ENCODE results near the gene PRKACA.

The PRKACA gene

DNA sequence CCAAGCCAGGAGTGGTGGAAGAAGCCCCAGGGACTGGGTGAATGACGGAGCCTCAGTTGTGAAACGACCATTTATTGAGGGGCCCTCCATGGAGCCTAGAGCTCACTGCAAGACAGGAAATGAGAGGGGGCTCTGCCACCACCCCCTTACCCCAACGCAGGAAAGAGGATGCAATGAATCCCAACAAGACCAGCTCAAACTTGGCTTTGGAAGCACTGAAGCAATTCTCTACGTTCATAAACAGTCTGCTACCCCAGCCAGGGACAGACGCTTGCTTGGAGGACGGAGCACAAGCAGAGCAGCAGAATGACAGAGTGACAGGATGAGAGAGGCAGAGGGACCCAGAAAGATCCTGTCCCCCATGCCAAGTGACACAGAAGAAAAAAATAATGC is 1.0 kb downstream of the PRKACA start:
- FAIRE-seq: no peak

DNA sequence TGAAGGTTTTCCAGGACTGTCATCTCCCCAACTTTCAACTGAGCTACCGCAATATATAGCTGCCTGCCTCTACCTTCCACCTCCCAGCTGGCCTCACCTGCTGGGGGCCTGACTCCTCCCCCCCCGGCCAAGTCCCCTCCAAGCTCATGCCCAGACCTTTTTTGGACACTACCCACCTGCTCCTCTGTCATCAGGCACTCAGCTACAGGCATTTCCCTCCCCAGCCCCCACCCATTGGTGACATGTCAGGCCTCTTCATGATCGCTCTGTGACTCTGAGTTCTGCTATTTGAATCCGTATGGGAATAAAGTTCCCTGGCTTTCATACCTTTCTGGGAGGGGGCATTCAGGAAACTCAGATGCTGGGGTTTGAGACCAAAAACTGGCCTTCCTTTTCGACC is 1.8 kb downstream of the PRKACA start:
- FAIRE-seq: no peak

DNA sequence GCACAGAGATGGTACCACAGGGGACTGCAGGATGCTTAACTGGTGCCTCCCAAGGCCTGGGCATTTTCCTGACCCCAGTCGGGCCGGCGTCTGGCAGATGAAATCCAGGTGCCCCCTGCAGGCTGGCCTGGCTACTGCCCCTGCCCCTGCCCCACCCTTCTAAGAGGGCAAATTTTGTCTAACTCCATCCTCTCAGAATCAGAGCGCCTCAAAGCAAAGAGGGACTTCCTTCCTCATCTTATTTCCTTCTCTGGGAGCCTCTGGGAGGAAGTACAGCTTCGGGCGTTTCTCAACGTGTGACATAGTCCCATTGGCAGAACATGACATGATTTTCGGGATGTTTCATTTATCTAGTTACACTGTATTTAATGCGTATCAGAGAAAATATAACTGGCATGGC is 2.7 kb downstream of the PRKACA start:
- no peak for FAIRE-seq

DNA sequence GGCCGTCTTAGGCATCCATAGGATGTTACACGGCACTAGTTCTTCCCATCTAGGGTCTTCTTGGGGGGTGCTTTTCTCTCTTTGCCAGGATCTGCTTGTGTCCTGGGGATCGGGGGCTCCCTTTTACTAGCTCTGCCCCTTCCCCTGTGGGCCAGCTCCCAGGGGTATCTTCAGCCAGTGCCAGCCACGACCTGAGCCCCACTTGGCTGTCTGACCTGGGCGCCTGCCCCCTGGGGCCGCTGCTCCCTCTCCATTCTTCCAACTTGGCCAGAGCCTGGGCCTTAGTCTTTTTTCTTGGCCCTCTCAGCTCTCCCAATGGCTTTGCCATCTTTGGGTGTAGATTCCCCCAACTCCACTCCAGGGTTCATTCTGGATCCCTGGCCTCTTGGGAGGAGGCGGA is 3.1 kb downstream of the PRKACA start:
- no peak for FAIRE-seq

DNA sequence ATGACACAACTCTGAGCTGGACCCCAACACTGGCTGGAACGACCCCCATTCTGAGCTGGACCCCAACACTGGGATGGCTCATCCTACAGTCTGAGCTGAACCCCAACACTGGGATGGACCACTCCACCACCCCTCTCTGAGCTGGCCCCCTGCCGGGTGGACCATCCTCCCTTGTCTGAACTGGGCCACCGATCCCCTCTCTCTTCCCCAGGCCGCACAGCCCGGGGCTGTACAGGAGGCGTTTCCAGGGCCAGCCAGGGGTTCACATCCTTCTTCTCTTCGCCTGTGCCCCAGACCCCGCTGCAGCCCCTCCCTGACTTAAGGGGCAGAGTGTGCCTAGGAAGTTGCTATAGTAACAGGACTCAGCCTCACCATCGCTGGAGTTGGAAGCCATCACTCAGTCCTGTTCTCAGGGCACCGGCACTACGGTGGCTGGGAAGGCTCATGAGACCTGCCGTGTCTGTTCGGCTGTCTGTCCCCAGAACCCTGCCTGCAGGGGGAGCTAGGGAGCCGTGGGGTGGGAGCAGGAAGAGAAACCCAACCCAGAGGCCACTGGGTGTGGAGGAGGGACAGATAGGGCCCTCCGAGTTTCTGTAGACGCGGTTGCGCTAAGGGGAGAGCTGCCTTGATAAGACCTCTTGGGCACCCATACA is 3.7 kb downstream of the PRKACA start:
- no peak for FAIRE-seq

DNA sequence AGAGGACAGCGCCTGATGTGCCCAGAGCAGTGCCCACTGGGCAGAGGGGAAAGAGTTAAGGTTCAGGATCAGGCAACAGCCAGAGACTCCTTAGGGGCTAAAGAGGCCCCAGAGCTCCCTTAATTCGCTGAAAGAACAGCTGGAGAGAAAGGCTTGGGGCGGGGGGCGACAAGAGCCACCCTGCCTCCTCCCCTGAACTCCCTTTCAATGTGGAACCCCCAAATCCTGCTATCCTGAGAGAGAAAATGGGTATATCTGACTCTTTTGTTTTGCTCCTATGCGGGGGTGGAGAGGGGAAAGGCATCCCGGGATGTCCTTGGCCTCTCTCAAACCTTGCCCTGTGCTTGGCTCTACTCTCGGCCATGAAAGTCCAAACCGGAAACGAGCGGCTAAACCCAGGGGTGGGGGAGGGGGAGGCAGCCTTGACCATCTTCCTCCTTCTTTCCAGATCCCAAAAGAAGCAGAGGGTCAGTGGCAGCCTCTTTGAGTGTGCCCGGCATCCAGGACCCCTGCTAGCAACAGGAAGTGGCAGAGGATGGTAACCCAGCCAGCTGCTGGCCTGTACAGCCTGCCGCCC is 4.7 kb downstream of the PRKACA start:
- no peak for FAIRE-seq

DNA sequence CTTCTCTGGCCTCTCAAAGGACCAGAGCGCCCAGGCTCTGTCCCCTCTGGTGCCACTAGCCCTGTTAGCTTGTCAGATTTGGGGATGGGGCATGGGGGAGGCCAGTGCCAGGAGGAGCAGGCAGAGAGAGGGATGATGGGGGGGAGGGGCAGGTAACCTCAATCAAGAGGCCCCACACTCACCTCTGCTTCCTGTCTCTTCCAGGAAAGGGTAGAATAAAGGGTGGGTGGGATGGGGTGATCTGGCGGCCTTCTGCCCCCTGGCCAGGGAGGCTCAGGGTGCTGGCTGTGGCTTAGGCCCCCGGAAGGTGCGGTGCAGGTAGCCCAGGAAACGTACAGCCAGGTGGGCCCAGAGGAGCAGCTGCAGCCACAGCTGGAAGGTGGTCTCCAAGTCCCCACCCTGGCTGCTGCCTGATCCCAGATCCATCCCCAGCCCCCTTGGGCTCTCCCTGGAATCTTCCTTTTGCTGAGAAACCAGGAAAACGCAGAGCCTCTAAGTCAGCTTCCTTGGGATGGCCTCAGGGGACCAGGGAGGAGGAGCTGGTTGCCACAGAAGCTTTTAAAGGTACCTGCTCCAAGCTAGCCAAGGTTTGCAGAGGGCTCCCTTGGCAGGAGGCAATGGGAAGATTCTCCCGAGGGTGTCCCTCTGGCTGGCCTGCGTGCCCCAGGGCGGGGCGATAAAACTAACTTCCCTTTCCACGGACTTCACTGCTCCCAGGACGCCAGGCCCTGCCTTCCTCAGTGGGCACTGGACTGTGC is 5.3 kb downstream of the PRKACA start:
- no peak for FAIRE-seq

DNA sequence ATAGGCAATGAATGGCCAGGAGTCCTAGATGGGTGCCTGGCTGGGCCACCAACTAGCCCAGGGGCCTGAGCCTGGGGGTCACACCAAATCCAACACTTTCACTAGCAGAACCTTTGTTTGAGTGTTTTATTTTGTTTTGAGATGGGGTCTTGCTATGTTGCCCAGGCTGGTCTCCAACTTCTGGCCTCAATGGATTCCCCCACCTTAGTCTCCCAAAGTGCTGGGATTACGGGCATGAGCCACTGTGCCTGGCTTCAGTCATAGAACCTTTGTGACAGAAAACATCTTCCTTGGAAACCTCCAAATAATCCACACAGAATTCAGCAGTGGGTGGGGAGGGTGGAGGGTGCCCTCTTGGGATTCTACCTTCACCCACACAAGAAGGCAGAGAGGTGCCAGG is 6.1 kb downstream of the PRKACA start:
- FAIRE-seq: no peak

DNA sequence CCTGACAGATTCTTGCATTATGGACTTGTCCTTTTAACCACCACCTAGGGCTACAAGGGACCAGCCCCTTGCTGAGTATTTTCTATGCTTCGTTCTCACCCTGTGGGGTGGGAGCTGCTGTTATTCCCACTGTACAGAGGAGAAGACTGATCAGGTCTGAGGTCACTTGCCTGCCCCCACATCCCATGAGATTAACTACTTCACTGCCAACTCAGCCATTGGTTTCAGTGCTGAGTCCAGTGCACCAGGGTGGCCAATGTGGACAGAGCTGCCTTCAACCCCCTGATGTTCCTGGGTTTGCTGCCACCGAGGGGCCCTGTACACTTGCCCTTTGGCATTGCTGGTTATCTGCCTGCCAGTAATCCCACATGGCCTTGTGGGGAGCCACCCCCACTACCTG is 6.9 kb downstream of the PRKACA start:
- no peak for FAIRE-seq

DNA sequence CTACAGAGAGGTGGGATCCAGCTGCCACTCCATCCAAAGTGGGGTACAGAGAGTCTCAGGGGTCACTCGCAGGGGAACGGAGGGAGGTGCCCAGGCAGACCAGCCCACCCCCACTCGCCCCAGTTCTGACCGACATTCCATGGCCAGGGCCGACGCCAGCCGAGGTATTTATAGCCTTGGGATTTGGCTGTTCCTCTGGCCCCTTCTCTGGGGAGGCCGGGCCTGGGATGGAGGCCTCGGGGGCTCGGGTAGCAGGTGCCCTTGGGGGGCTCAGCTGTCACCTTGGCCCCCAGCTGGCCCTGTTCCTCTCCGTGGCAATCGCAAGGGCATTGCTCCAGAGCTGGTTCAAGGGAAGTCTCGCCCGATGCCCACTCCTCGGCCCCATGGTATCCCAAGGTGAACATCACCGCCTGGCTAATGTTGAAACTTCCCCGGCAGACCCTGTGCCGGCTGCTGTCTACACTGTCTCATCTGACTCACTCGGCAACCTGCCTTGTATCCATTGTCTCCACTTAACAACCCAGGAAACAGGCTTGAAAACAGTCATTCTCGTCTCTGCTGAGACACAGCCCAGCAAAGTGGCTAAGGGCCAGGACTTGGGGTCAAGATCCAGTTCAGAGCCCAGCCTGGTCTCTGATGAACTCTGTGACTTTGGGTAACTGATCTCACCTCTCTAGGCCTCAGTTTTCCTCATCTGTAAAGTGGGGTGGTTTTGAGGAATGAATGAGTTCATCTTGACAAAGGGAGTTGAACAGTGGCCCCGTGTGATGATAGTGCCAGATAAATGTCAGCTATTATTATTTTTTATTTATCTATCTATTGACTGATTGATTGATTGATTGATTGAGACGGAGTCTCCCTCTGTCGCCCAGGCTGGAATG is 9.7 kb downstream of the PRKACA start:
- FAIRE-seq: no peak

DNA sequence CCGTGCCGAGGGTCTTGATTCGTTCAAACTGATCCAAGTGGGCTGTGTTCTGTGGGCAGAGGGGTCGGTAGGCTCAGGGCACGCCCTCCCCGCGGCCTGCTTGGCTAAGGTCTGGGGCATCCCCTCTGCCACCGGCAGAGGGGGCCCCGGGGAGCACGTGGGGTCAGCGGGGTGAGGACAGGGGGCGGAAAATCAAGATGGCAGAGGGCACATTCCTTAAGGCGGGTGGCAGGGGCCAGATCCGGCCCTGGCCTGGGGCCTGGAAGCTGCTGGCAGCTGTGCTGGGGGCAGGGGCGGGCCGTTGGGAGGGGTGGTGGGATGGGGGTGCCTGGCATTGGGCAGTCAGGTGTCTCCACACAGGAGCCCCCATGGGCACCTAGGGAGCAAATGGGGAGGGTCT is 10.7 kb downstream of the PRKACA start:
- no peak for FAIRE-seq

DNA sequence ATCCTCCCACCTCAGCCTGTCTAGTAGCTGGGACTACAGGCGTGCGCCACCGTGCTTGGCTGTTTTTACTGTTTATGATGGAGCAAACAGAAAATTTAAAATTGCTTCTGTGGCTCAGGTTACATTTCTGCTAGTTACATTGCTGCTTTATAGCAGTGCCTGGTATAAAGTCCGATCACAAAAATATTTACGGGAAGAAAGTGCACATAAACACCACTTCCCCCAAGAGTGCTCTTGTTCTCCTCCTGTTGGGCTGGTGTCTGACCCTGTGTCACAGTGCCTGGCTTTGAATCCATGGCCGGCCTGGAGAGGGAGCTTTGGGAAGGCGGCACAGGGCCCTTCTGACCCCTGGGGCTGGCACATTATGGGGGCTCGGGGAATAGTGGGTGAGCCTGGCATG is 11.9 kb downstream of the PRKACA start:
- no peak for FAIRE-seq

DNA sequence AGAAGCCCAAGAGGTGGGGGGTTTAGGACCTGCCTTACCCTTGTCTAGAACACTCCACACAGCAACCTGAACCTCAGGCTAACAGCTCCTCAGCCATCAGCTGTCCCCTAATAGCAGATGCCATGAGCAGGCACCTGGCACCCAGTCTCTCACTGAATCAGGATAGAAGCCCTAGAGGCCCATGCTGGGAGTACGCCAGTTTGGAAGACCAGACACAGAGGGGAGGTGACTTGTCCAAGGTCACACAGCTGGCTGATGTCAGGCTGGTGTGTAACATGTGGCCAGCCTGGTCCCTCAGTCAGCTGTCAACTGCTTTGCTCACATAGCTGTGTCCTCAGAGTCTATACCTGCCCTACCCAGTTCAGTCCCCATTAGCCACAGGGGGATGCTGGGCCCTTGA is 14.3 kb downstream of the PRKACA start:
- no peak for FAIRE-seq

DNA sequence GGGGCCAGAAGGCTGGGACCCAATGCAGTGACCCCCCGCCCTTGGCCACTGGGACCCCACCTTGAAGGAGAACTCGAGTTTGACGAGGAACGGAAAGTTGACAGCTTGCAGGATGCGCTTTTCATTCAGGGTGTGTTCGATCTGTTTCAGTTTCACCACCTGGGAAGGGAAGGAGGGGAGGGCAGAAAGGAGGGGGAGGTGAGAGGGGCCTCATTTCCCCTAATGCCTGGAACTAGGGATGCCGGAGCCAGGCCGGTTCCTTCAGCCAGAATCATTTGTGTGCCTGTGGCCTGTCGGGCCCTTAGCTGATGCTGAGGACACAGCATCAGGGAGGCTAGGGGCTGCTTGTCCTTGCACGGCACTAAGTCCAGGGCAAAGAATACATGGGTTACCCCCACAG is 14.8 kb downstream of the PRKACA start:
- FAIRE-seq: no peak

DNA sequence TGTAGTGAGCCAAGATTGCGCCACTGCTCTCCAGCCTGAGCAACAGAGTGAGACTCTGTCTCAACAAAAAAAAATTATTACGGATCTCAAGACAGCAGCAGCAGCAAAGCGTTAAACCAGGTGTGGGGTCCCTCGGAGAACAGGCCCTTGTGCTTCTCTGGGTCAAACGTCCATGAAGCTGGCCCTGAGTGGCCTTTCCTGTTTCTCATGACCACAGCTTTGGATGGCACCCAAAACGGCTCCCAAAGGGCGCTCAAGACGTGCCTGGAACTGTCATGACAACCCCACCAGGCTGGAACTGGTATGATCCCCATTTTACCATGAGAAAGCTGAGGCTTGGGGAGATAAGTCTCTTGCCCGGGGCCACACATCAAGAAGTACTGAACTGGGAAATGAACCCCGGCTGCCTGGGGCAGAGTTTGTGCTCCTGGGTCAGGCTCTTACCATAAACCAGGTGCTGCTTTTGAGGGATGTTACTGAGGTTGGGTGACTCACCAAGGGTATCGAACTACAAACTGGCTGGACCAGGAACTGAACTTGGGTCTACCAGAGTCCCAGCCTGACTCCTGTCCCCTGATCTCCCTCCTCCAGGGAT is 15.4 kb downstream of the PRKACA start:
- FAIRE-seq: no peak

DNA sequence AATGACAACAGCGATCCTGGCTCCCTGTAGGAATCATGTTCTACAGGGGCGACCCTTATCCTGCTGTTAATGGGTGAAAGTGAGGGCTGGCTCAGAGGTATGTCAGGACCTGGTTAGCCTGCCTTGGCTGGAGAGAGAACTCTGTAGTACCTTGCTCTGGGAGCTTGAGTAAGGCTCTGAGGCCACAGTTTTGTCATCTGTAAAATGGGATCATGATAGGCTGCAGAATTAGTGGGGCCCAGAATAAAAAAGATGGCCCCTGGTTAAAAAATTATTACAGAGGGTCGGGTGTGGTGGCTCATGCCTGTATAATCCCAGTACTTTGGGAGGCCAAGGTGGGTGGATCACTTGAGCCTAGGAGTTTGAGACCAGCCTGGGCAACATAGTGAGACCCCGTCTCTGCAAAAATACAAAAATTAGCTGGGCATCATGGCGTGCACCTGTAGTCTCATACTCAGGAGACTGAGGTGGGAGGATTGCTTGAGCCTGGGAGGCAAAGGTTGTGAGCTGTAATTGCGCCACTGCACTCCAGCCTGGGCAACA is 16.5 kb downstream of the PRKACA start:
- FAIRE-seq: no peak

DNA sequence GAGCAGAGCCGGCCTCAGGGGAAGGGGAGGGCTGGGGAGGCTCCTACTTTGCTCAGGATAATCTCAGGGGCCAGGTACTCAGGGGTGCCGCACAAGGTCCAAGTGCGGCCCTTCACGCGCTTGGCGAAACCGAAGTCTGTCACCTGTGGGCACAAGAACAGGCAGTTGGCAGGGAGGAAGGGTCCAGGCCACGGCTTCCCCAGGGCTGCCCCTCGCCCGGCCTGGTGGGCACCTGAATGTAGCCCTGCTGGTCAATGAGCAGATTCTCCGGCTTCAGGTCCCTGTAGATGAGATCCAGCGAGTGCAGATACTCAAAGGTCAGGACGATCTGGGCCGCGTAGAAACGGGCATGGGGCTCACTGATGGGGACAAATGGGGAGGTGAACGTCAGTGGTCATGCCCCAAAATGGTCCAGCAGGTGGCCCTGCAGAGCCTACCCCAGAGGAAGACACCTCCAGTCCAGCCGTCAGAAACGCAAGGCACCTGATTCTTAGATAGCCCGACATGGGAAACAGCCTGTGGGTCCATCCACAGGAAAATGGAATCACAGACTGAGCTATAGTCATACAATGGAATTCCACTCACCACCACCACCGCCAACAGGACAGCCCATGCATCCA is 19.9 kb downstream of the PRKACA start:
- FAIRE-seq: no peak

DNA sequence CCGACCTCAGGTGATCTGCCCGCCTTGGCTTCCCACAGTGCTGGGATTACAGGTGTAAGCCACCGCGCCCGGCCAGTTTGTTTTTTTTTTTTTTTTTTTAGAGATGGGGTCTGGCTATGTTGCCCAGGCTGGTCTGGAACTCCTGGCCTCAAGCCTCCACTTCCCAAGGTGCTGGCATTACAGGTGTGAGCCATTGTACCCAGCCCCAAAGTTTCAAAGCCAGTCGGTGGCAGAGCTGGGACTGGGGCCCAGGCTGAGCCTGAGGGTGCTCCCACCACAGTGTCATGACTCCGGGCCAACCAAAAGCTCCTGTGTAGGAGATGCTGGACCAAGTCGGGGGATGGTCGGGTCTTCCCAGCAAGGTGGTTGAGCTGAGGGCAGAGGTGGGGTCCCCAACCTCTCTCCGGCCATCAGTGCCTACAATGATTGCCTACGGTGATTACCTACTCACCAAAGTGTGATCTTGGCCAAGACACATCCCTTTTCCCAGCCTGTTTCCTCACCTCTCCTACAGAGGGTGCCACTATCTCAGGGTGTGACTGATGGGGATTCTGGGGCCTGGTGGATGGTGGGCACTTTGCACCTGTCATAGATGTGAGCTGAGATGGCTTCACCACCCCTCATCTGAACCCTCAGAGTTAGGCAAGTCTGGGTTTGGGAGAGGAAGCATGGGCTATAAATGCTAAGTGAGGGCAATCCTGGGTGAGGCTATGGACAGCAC is 21.1 kb downstream of the PRKACA start:
- FAIRE-seq: no peak

DNA sequence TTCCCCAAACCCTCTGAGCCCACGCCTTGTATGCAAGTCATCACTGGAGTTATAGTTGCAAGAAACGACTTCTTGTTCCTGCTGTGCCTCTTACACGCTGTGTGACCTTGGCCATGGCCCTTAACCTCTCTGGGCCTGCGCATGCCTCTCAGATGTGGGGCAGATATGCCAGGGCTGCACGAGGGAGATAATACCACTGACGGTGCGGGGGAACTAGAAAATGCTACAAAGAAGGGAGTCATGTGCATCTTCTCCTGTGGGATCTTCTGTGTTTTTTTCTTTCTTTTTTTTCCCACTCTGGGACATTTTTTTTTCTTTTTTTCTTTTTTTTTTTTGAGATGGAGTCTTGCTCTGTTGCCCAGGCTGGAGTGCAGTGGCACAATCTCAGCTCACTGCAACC is 22.7 kb downstream of the PRKACA start:
- FAIRE-seq: no peak

DNA sequence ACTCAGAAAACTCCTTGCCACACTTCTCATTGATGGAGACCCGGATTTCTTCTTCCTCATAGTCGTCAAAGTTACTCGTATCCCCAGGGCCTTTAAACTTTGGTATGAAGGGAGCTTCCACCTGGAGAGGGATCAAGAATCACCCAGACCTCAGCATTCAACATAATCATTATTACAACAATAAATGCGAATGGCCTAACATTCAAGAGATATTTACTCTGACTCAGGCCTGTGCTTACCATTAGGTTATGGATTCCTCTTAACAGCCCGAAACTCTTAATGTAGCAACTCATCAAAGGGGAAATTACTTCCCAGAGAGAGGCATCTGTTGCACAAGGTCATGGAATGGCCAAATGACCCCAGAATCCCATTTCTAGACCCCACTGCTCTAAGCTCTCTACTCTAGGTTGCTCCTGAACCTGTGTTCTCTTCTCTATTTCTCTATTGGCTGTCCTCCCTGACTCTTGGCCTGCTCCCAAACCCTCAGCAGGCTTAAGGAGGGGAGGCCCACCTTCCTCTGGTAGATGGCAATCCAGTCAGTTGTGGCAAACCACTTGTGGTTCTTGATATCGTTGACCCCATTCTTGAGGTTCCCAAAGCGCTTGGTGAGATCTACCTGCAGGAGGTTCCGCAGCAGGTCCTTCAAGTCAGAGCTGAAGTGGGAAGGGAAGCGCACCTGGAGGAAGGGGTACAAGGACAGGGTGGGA is 24.3 kb downstream of the PRKACA start:
- no peak for FAIRE-seq

Data from endometrium (tissue), 2 donors.